NCI-H1694 (cell line): ENCODE results near the gene GPR61.
A peak's percentile ranks its signal among the peaks of the same experiment; 100 is the strongest.

Source experiments
- DNase-seq: peaks from one replicate; lab custom pipeline; 2025; lab: John Stamatoyannopoulos, UW

Gene GPR61

GRCh38 chr1:109567877-109568672 lies 28.4 kb downstream of the GPR61 start:
- peak; percentile 69 for DNase-seq

DNA sequence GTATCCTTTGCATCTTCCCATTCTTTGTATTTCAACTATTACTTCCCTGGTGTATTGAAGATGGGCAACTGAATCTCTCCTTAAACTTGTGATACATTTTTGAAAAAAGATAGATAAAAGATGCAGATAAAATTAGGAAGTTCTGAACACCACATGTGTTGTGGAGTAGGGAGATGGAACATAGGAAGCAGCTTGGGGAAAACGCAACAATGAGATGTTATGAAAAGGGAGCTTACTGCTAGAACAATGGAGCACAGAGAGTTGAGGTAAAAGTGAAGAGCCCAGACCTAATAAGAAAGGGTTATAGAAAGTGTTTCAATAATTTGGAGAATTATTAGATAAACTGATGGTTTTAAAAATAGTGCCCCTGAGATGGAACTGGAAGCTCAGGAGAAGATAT lies 29.7 kb downstream of the GPR61 start:
- no peak for DNase-seq

- no peak for DNase-seq
Measured at GRCh38 chr1:109570414-109570813, 30.7 kb downstream of the GPR61 start.

DNA sequence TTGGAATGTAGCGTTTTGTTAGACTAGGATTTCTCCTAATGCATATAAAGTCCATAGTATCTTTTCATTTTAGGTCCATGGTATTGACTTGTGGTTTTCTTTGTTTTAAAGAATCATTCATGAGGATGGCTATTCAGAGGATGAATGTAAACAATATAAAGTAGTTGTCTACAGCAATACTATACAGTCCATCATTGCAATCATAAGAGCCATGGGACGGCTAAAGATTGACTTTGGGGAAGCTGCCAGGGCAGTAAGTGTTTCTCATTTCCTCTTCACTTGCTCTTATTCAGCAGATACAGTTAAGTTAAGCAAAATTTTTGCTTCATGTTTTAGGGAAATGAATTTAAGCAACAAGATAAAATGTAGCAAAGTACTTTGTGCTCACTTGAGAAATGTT lies 34.1 kb downstream of the GPR61 start:
- DNase-seq = no peak

- no peak for DNase-seq
Measured at GRCh38 chr1:109578947-109579443, 39.3 kb downstream of the GPR61 start.

DNA sequence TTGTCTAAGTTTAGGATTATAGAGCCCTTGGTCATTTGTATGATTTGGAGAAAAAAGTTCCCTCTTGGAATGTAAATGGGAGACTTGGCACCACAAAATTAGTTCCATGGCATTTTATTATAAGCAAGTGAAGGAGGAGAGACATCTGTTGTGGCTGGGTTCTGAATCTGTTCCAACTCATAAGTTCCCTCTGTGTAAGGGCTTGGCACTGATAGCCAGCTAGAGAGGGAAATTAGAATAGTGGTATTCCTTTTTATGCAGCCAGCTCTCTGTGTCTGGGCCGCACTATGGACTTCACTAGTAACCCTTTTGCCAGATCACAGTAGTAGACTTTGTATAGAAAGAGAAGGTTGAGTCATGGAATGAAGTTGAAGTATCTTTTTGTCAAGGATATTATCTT lies 39.8 kb downstream of the GPR61 start:
- peak; percentile 74 for DNase-seq

DNA sequence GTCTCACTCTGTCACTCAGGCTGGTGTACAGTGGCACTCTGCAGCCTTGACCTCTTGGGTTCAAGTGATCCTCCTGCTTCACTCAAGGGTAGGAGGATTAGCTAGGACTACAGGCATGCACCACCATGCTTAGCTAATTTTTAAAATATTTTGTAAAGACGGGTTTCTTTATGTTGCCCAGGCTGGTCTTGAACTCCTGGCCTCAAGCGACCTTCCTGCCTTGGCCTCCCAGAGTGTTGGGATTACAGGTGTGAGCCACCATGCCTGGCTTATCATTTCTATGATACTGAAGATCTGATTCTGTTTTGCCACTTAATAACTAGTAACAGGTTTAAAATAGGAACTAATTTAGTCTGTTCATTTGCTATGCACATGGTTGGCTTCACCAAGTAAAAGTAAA lies 42.3 kb downstream of the GPR61 start:
- no peak for DNase-seq

DNA sequence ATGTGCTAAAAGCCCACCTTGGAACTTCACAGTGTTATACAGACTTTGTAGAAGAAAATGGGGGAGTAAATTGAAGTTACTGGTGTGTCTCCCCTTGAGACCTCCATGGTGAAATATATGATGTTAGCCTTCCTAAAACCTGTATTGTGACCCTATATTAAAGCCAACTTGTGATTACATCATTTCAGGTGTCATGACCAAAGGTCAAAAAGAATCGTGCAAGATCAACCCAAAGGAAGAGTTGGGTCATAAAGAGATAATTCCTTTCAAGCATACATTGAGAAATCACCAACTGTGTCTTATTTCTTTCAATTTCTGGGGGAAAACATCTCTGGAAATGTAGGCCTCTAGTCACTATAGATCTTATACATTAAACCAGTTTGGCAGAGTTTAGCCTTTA lies 45.1 kb downstream of the GPR61 start:
- no peak for DNase-seq

GRCh38 chr1:109586055-109586454 lies 46.4 kb downstream of the GPR61 start:
- DNase-seq = no peak

DNA sequence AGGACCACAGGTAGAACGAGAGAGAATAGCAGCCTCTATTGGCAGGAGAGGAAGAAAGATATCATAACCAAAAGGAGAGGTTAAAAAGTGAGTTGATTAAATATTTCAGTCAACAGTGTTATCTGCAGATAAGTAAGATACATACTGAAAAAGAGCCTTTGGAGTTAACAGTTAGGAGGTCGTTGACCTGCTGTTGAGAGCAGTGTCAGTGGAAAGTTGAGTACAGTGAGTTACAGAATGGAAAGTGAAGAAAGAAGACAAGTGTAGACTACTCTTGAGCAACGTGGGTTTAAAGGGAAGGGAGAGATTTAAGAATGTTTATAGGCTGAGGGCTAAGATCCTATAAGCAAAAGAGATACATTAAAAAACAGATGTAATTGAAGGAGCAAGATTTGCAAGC lies 49.5 kb downstream of the GPR61 start:
- no peak for DNase-seq

DNA sequence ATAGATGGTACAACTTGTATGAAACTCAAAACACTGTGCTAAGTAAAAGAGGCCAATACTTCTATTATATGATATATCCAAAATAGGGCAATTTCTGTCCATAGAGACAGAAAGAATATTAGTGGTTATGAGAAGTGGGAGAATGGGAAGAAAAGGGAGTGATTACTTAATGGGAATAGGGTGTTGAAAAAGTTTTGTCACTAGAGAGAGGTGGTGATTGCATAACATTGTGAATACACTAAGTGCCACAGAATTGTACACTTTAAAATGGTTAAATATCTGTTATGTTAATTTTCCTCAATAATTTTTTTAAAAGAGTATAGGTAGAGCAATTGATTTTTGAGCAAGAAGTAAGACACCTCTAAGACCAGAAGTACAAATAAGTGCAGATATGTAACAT lies 50.0 kb downstream of the GPR61 start:
- DNase-seq = no peak

DNA sequence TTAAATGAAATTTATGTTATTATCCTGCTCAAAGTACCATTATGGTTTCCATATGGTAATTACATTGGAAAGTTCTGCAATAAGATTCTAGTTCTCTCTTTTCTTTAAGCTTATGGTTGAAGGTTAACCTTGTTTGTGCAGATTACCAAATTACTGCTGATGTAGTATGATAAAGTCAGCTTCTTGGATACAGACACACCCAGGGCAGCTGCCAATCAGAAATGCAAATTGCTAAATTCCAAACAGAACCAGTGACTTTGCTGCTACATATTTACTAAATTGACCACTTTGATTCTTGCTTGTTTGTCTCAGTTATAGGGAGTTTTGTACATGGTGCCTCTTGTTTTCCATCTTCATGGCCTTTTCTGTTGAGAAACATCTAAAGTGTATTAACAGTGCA lies 53.2 kb downstream of the GPR61 start:
- DNase-seq = no peak

DNA sequence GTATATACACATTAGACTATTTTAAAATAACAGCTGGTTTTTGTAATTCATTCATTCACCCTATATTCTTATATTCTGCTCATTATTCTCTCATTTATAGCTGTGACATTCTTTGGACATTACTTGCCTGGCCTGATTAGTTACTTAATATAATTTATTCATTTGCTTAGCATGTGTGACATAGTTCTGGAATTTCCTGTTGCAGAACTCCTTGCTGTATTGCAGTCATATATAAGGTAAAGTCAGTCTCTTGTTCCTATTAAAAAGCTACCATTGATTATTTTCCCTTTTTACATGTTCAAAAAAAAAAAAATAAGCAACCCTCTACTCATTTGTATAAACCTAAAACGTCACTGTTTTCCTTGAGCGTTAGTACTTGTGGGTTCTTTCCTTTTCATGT lies 55.9 kb downstream of the GPR61 start:
- no peak for DNase-seq
